Adrenal gland (tissue), 5 donors: ENCODE data around the gene MPP2.

Experiments
- CTCF ChIP-seq, 6 experiments: fragments of 450-650 bp in 4 of 6; fragments of 200-600 bp in 2 of 6; sonication (generic) in 1 of 6; IDR thresholded peaks; 1 replicate in 5 of 6; 2 replicates in 1 of 6; pipeline versions ENCODE4 v1.5.1 to v1.8.0; 2016 to 2021; ENCODE audit warnings: antibody characterized with exemption in 6 of 6, mild to moderate bottlenecking in 2 of 6, moderate library complexity in 1 of 6
- POLR2A ChIP-seq, 2 donors: fragments of 450-650 bp; IDR thresholded peaks; one replicate each; pipeline ENCODE4 v1.6.1; 2017; ENCODE audit warnings: antibody characterized with exemption in 2 of 2, mild to moderate bottlenecking in 2 of 2, moderate library complexity in 1 of 2
- donor health status: DM: no; HTN: no; CAD: no.

DNA sequence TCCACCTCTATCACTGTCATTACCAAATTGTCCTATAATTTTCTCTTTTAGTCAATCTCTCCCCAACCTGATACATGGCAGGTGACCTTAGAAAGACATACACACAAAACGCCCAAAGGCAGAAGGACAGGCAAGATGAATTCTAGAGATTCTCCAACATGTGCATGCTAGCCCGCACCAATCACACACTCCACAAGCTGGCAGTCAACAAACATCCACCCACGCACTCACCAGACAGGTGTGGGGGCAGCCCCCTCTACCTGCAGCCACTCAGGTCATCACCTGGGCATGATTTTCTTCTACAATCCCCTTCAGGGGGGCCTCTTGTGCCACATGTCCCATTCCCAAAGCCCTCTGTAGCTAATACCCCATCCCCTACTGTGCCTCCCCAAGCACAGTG lies 9.5 kb downstream of the MPP2 start:
- no peak for TF ChIP-seq CTCF (IDR thresholded peaks at IDR 0.05)
- TF ChIP-seq POLR2A (IDR thresholded peaks at IDR 0.05) = no peak
